HG03354 (cell line): ENCODE data around the gene ZFAND4.
A peak's percentile ranks its signal among the peaks of the same experiment; 100 is the strongest.
"Not testable (repeated sequence)": the region's sequence is repeated elsewhere in the genome, so short reads cannot be mapped to it uniquely, and the experiment has no call there.

ENCODE experiments used
- ATAC-seq: cut with Tn5 transposase; IDR thresholded peaks from one replicate; pipeline ENCODE4 v1.9.1; 2021; ENCODE audit warnings: mild to moderate bottlenecking; ENCODE audit not compliant: unreplicated experiment, poor library complexity, severe bottlenecking

ZFAND4 gene

GRCh38 chr10:45594276-45595157 lies 78.1 kb downstream of the ZFAND4 start:
- peak; percentile 94 for ATAC-seq

GRCh38 chr10:45593938-45594275 lies 78.7 kb downstream of the ZFAND4 start:
- ATAC-seq = no peak

- ATAC-seq = no peak
Measured at GRCh38 chr10:45592926-45593325, 79.6 kb downstream of the ZFAND4 start.

- no peak for ATAC-seq
Measured at GRCh38 chr10:45592432-45592831, 80.1 kb downstream of the ZFAND4 start.

GRCh38 chr10:45591280-45591679 lies 81.3 kb downstream of the ZFAND4 start:
- ATAC-seq = no peak

GRCh38 chr10:45589868-45590267 lies 82.7 kb downstream of the ZFAND4 start:
- ATAC-seq = no peak

GRCh38 chr10:45589009-45589408 lies 83.6 kb downstream of the ZFAND4 start:
- no peak for ATAC-seq

- no peak for ATAC-seq
Measured at GRCh38 chr10:45586028-45586824, 86.3 kb downstream of the ZFAND4 start.

- ATAC-seq = no peak
Measured at GRCh38 chr10:45585131-45585530, 87.4 kb downstream of the ZFAND4 start.

GRCh38 chr10:45582386-45582781 lies 90.2 kb downstream of the ZFAND4 start:
- ATAC-seq = no peak

GRCh38 chr10:45581582-45582385 lies 90.8 kb downstream of the ZFAND4 start:
- ATAC-seq = no peak

- peak; percentile 36 for ATAC-seq
Measured at GRCh38 chr10:45581216-45581549, 91.4 kb downstream of the ZFAND4 start.

- ATAC-seq = peak; percentile 68
Measured at GRCh38 chr10:45580371-45581215, 92.0 kb downstream of the ZFAND4 start.

- ATAC-seq = no peak
Measured at GRCh38 chr10:45578384-45578971, 94.1 kb downstream of the ZFAND4 start.

GRCh38 chr10:45575966-45576597 lies 96.5 kb downstream of the ZFAND4 start:
- no peak for ATAC-seq

GRCh38 chr10:45575032-45575761 lies 97.4 kb downstream of the ZFAND4 start:
- ATAC-seq = not testable (repeated sequence)

GRCh38 chr10:45569471-45569870 lies 103.1 kb downstream of the ZFAND4 start:
- no peak for ATAC-seq

- ATAC-seq = no peak
Measured at GRCh38 chr10:45566415-45566814, 106.2 kb downstream of the ZFAND4 start.
